H9 (cell line): ENCODE measurements around the gene ADORA1. TPM values are rescaled to one million over a fixed set of nuclear protein-coding genes. Genes with fewer than 3 reads are reported as not detected.

Experiments used
- DNase-seq: peaks from one replicate; pipeline ENCODE4 v3.0.0-alpha.2; 2017
- H2AFZ ChIP-seq: one replicate; pipeline ENCODE4 v1.6.1; 2013; ENCODE audit warnings: mild to moderate bottlenecking, low read length, control low read depth, moderate library complexity
- H2AK5ac ChIP-seq: 2 replicates; pipeline ENCODE4 v1.6.1; 2013; ENCODE audit warnings: low read length, control low read depth, mixed read lengths; ENCODE audit not compliant: insufficient read length
- H2BK120ac ChIP-seq: one replicate; pipeline ENCODE4 v1.6.1; 2013; ENCODE audit warnings: low read depth, mild to moderate bottlenecking, low read length, control low read depth, inconsistent platforms; ENCODE audit not compliant: poor library complexity, severe bottlenecking
- H2BK12ac ChIP-seq: 2 replicates; pipeline ENCODE4 v1.6.1; 2013; ENCODE audit warnings: low read length, control low read depth, mixed read lengths, low read depth; ENCODE audit not compliant: insufficient read length
- H2BK15ac ChIP-seq: 2 replicates; pipeline ENCODE4 v1.6.1; 2013; ENCODE audit warnings: low read depth, low read length, control low read depth
- H2BK20ac ChIP-seq: one replicate; pipeline ENCODE4 v1.6.1; 2013; ENCODE audit warnings: low read depth, mild to moderate bottlenecking, low read length, control low read depth, inconsistent platforms; ENCODE audit not compliant: poor library complexity, severe bottlenecking
- H2BK5ac ChIP-seq: 2 replicates; pipeline ENCODE4 v1.6.1; 2013; ENCODE audit warnings: low read length, control low read depth, mixed read lengths; ENCODE audit not compliant: insufficient read length
- H3K14ac ChIP-seq: 2 replicates; pipeline ENCODE4 v1.6.1; 2013; ENCODE audit warnings: low read length, control low read depth; ENCODE audit not compliant: insufficient read depth
- H3K18ac ChIP-seq: 2 replicates; pipeline ENCODE4 v1.6.1; 2013; ENCODE audit warnings: low read depth, mild to moderate bottlenecking, mixed read lengths, low read length, control low read depth; ENCODE audit not compliant: insufficient read length
- H3K23ac ChIP-seq: 2 replicates; pipeline ENCODE4 v1.6.1; 2013; ENCODE audit warnings: low read length, control low read depth, mixed read lengths, low read depth; ENCODE audit not compliant: insufficient read length
- H3K23me2 ChIP-seq: 2 replicates; pipeline ENCODE4 v1.6.1; 2013; ENCODE audit warnings: low read depth, mild to moderate bottlenecking, mixed read lengths, low read length, control low read depth; ENCODE audit not compliant: insufficient read length, poor library complexity, severe bottlenecking
- H3K27ac ChIP-seq: 2 replicates; pipeline ENCODE4 v1.5.1; 2013; ENCODE audit warnings: low read length, control low read depth, mixed read lengths, low read depth; ENCODE audit not compliant: insufficient read length
- H3K27me3 ChIP-seq: 2 replicates; pipeline ENCODE4 v1.6.1; 2013; ENCODE audit warnings: low read length, control low read depth, inconsistent platforms; ENCODE audit not compliant: insufficient read depth
- H3K4ac ChIP-seq: 2 replicates; pipeline ENCODE4 v1.6.1; 2013; ENCODE audit warnings: low read depth, mild to moderate bottlenecking, control low read depth, inconsistent platforms, low read length, moderate library complexity
- H3K4me1 ChIP-seq: 2 replicates; pipeline ENCODE4 v1.6.1; 2013; ENCODE audit warnings: low read length, control low read depth, inconsistent platforms; ENCODE audit not compliant: insufficient read depth
- H3K4me2 ChIP-seq: 2 replicates; pipeline ENCODE4 v1.6.1; 2013; ENCODE audit warnings: low read length, control low read depth, mixed read lengths; ENCODE audit not compliant: insufficient read length, insufficient read depth
- H3K56ac ChIP-seq: 2 replicates; pipeline ENCODE4 v1.6.1; 2013; ENCODE audit warnings: low read depth, mild to moderate bottlenecking, mixed read lengths, low read length, control low read depth; ENCODE audit not compliant: insufficient read length
- H3K79me1 ChIP-seq: 2 replicates; pipeline ENCODE4 v1.6.1; 2013; ENCODE audit warnings: low read depth, mild to moderate bottlenecking, moderate library complexity, low read length, control low read depth, inconsistent platforms; ENCODE audit not compliant: insufficient read depth, poor library complexity, severe bottlenecking
- H3K79me2 ChIP-seq: 2 replicates; pipeline ENCODE4 v1.6.1; 2013; ENCODE audit warnings: low read length, control low read depth, inconsistent platforms; ENCODE audit not compliant: insufficient read depth
- H3K9ac ChIP-seq: 2 replicates; pipeline ENCODE4 v1.6.1; 2013; ENCODE audit warnings: low read length, control low read depth, mixed read lengths; ENCODE audit not compliant: insufficient read length; ENCODE audit errors: extremely low read depth
- H3K9me3 ChIP-seq: one replicate; pipeline ENCODE4 v1.6.1; 2013; ENCODE audit warnings: low read depth, low read length, inconsistent platforms; ENCODE audit not compliant: control insufficient read depth
- H3T11ph ChIP-seq: one replicate; pipeline ENCODE4 v1.6.1; 2013; ENCODE audit warnings: mild to moderate bottlenecking, low read length, control low read depth, inconsistent platforms
- H4K20me1 ChIP-seq: one replicate; pipeline ENCODE4 v1.6.1; 2013; ENCODE audit not compliant: control insufficient read depth, insufficient read length, insufficient read depth
- H4K5ac ChIP-seq: 2 replicates; pipeline ENCODE4 v1.6.1; 2013; ENCODE audit warnings: low read depth, mild to moderate bottlenecking, mixed read lengths, low read length, control low read depth; ENCODE audit not compliant: insufficient read length
- H4K8ac ChIP-seq: replicated peaks from 2 replicates; pipeline ENCODE4 v1.6.1; 2013; ENCODE audit warnings: low read length, control low read depth, mixed read lengths, low read depth; ENCODE audit not compliant: insufficient read length
- H4K91ac ChIP-seq: 2 replicates; pipeline ENCODE4 v1.6.1; 2013; ENCODE audit warnings: low read depth, mild to moderate bottlenecking, moderate library complexity, mixed read lengths, low read length, control low read depth; ENCODE audit not compliant: insufficient read length
- H3K27ac Mint-ChIP-seq, 3 experiments: 2 replicates in 2 of 3; 3 replicates in 1 of 3; pipeline ENCODE4 v1.8.0; 2020 to 2021; ENCODE audit warnings: mixed read lengths in 3 of 3, mild to moderate bottlenecking in 1 of 3, moderate library complexity in 1 of 3
- H3K27me3 Mint-ChIP-seq: 2 replicates; pipeline ENCODE4 v1.8.0; 2021; ENCODE audit warnings: low read depth, mild to moderate bottlenecking, moderate library complexity, mixed read lengths
- H3K36me3 Mint-ChIP-seq, 3 experiments: 2 replicates in 2 of 3; 3 replicates in 1 of 3; pipeline ENCODE4 v1.8.0; 2020 to 2021; ENCODE audit warnings: low read depth in 3 of 3, mixed read lengths in 3 of 3; ENCODE audit not compliant: insufficient read depth in 1 of 3
- H3K4me1 Mint-ChIP-seq, 2 experiments: 2 replicates each; pipeline ENCODE4 v1.8.0; 2020; ENCODE audit warnings: mixed read lengths in 2 of 2
- H3K4me3 Mint-ChIP-seq, 2 experiments: 2 replicates in 1 of 2; 3 replicates in 1 of 2; pipeline ENCODE4 v1.8.0; 2020 to 2021; ENCODE audit warnings: mild to moderate bottlenecking in 2 of 2, mixed read lengths in 2 of 2, moderate library complexity in 1 of 2
- H3K9me3 Mint-ChIP-seq, 2 experiments: 2 replicates in 1 of 2; 3 replicates in 1 of 2; pipeline ENCODE4 v1.8.0; 2020; ENCODE audit warnings: mild to moderate bottlenecking in 2 of 2, mixed read lengths in 2 of 2, moderate library complexity in 1 of 2
- CTCF ChIP-seq: fragments of 200-600 bp; sonication (generic); conservative IDR thresholded peaks from 3 replicates; pipeline ENCODE4 v1.8.0; 2021; ENCODE audit warnings: antibody characterized with exemption, mild to moderate bottlenecking
- WGBS: extraction: QIAGEN DNeasy Blood & Tissue Kit; methylation state at CpG from one replicate; pipeline ENCODE4 v1.1.7; 2013; ENCODE audit warnings: missing lambda C conversion rate, low lambda C conversion rate, mixed read lengths; ENCODE audit not compliant: insufficient read length; ENCODE audit errors: extremely low coverage; 5-methylcytosine and 5-hydroxymethylcytosine counted together
- total RNA-seq: library from RNA; stranded (reverse); gene quantifications from 2 replicates; pipeline ENCODE4 v1.2.1, GENCODE V29; 2021

Gene ADORA1
- total RNA-seq, 1 experiment from 2014 or later, result 1.3 TPM

- no peak overlapping the region for H3K4me3 Mint-ChIP-seq
- no CpG with 5 or more reads among the region's 3 CpGs for WGBS
Observed at GRCh38 chr1:203088441-203088840, 39.1 kb upstream of the ADORA1 start.

More at GRCh38 chr1:203088441-203088840, 39.1 kb upstream of the ADORA1 start:
- H3K23me2 ChIP-seq, result no peaks in the 10 kb centered on the region
- no peak overlapping the region for H4K91ac ChIP-seq
- H3K23ac ChIP-seq, result no peak overlapping the region
- no peak overlapping the region for H2BK5ac ChIP-seq
- H2BK120ac ChIP-seq, result no peak overlapping the region
- H3K9me3 ChIP-seq, result no peaks in the 10 kb centered on the region
- no peak overlapping the region for H3K14ac ChIP-seq
- no peak overlapping the region for H4K5ac ChIP-seq
- H2BK15ac ChIP-seq, result no peak overlapping the region
- no peaks in the 10 kb centered on the region for H3K79me1 ChIP-seq
- H3K27me3 ChIP-seq, result no peaks in the 10 kb centered on the region
- H3K9ac ChIP-seq, result no peak overlapping the region
- H3K4me1 ChIP-seq, result no peaks in the 10 kb centered on the region
- no peak overlapping the region for H3K18ac ChIP-seq
- no peak overlapping the region for H2AK5ac ChIP-seq
- Mint-ChIP-seq H3K9me3 (no peaks in the 10 kb centered on the region; a peak in 1 of 5 replicates), H3K27ac (no peak overlapping the region), H3K4me1 (peaks cover 31 to 39% of the 10 kb centered on the region in 2 experiments), H3K36me3 (no peaks in the 10 kb centered on the region), H3K27me3 (peaks cover 8% of the 10 kb centered on the region)
- H3K4ac ChIP-seq, result no peak overlapping the region
- no peaks in the 10 kb centered on the region for H3K79me2 ChIP-seq
- H2BK20ac ChIP-seq, result no peak overlapping the region
- peaks cover 3% of the 10 kb centered on the region for H4K20me1 ChIP-seq
- no peak overlapping the region for H2BK12ac ChIP-seq
- DNase-seq, result peak; percentile 14
- H3K27ac ChIP-seq, result no peak overlapping the region
- H3T11ph ChIP-seq, result no peak overlapping the region
- H2AFZ ChIP-seq, result no peak overlapping the region
- H4K8ac ChIP-seq, result no peak overlapping the region
- TF ChIP-seq CTCF, result no peak
- H3K56ac ChIP-seq, result no peak overlapping the region
- H3K4me2 ChIP-seq, result no peak overlapping the region
